ENCODE measurements around the gene ZBTB43.

DNA sequence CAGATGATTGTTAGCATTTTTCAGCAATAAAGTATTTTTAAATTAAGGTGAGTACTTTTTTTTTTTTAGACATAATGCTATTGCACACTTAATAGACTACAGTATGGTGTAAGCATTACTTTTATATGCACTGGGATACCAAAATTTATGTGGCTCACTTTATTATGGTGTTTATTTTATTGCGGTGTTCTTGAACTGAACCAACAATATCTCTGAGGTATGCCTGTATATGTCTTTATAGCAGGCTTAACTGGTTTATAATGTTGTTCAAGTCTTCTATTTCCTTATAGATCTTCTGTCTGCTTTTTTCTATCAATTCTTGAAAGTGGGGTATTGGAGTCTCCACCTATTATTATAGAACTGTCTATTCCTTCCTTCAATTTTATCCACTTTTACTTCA, 18.0 kb downstream of the ZBTB43 start:
- TF ChIP-seq NFE2L2 (IDR thresholded peaks at IDR 0.05; ENCODE audit: low read depth, low read length) (no peak), POLR2A (IDR thresholded peaks at IDR 0.05; ENCODE audit: low read depth, low read length) (no peak), CEBPB (IDR thresholded peaks at IDR 0.05; ENCODE audit: low read depth, low read length) (no peak), BHLHE40 (IDR thresholded peaks at IDR 0.05; ENCODE audit: low read depth, low read length) (no peak), FOS (IDR thresholded peaks at IDR 0.05; ENCODE audit: low read depth, low read length) (no peak), RAD21 (IDR thresholded peaks at IDR 0.05; ENCODE audit: low read length) (no peak), USF2 (IDR thresholded peaks at IDR 0.05; ENCODE audit: low read depth, low read length) (no peak), RFX5 (IDR thresholded peaks at IDR 0.05; ENCODE audit: low read depth, low read length) (no peak), RCOR1 (IDR thresholded peaks at IDR 0.05; ENCODE audit: insufficient replicate concordance, low read length) (no peak), MAFK (IDR thresholded peaks at IDR 0.05; ENCODE audit: low read depth, low read length) (no peak), SMC3 (IDR thresholded peaks at IDR 0.05; ENCODE audit: low read depth, low read length) (no peak)
- TF ChIP-seq, protein P1, sequence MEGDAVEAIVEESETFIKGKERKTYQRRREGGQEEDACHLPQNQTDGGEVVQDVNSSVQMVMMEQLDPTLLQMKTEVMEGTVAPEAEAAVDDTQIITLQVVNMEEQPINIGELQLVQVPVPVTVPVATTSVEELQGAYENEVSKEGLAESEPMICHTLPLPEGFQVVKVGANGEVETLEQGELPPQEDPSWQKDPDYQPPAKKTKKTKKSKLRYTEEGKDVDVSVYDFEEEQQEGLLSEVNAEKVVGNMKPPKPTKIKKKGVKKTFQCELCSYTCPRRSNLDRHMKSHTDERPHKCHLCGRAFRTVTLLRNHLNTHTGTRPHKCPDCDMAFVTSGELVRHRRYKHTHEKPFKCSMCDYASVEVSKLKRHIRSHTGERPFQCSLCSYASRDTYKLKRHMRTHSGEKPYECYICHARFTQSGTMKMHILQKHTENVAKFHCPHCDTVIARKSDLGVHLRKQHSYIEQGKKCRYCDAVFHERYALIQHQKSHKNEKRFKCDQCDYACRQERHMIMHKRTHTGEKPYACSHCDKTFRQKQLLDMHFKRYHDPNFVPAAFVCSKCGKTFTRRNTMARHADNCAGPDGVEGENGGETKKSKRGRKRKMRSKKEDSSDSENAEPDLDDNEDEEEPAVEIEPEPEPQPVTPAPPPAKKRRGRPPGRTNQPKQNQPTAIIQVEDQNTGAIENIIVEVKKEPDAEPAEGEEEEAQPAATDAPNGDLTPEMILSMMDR (conservative IDR thresholded peaks at IDR 0.05; ENCODE audit: low read depth, low read length), result no peak

Measured in IMR-90 (cell line).